Colonic mucosa (tissue), 4 donors: Measurements from ENCODE around the gene WNT9B. TPM values are rescaled to one million over a fixed set of nuclear protein-coding genes. Genes with fewer than 3 reads are reported as not detected.

ENCODE experiments used
- DNase-seq: peaks from one replicate; pipeline ENCODE4 v3.0.0-alpha.2; 2020
- H3K27ac ChIP-seq: fragments of 200-600 bp; one replicate; pipeline ENCODE4 v1.8.0; 2021
- H3K27me3 ChIP-seq: fragments of 200-600 bp; one replicate; pipeline ENCODE4 v1.8.0; 2021
- H3K36me3 ChIP-seq: fragments of 200-600 bp; one replicate; pipeline ENCODE4 v1.8.0; 2021
- H3K4me1 ChIP-seq: fragments of 200-600 bp; one replicate; pipeline ENCODE4 v1.8.0; 2021; ENCODE audit warnings: mild to moderate bottlenecking
- H3K4me3 ChIP-seq: fragments of 200-600 bp; one replicate; pipeline ENCODE4 v1.8.0; 2021
- H3K9ac ChIP-seq, 2 donors: one replicate each; pipeline ENCODE4 v1.7.0; 2013; ENCODE audit warnings: control low read depth in 2 of 2, low read depth in 2 of 2, low read length in 2 of 2
- H3K9me3 ChIP-seq: fragments of 200-600 bp; one replicate; pipeline ENCODE4 v1.8.0; 2021
- CTCF ChIP-seq: fragments of 200-600 bp; IDR thresholded peaks from one replicate; pipeline ENCODE4 v1.8.0; 2022; ENCODE audit warnings: antibody characterized with exemption, mild to moderate bottlenecking
- intact Hi-C: fragments of 100-400 bp; cut with DNase I; formaldehyde crosslinking; loops from one replicate; pipeline ENCODE4 v1.14.1; 2022
- total RNA-seq, 2 donors: library from RNA; stranded (reverse); fragmentation: NEBNext Ultra II Directional in 1 of 2; extraction: Animal tissue kit (Norgen Biotek cat#: 25700) in 1 of 2; gene quantifications; one replicate each; pipeline ENCODE4 v1.2.1, GENCODE V29; 2021
- donor health status: healthy.
- donor health status: DM: no; HTN: no; CAD: no.
- donor health status: DM: no; HTN: no; CAD: no.

Gene WNT9B
- total RNA-seq, 2 donors from 2014 or later = not detected

GRCh38 chr17:46910179-46910927 is 59.0 kb downstream of the WNT9B start:
- intact Hi-C loops = no loop called here

GRCh38 chr17:46911311-46911710 is 59.9 kb downstream of the WNT9B start:
- no peaks in the 10 kb centered on the region for H3K9me3 ChIP-seq
- H3K9ac ChIP-seq = no peak overlapping the region
- no peaks in the 10 kb centered on the region for H3K36me3 ChIP-seq
- no peaks in the 10 kb centered on the region for H3K27me3 ChIP-seq
- TF ChIP-seq CTCF = no peak
- intact Hi-C loops = no loop called here
- no peak overlapping the region for H3K27ac ChIP-seq
- no peaks in the 10 kb centered on the region for H3K4me1 ChIP-seq
- no peak overlapping the region for H3K4me3 ChIP-seq
- DNase-seq = no peak

More at GRCh38 chr17:46910179-46910927, 59.0 kb downstream of the WNT9B start:
- H3K36me3 ChIP-seq = no peaks in the 10 kb centered on the region
- H3K9ac ChIP-seq = no peak overlapping the region
- DNase-seq = no peak
- no peaks in the 10 kb centered on the region for H3K27me3 ChIP-seq
- no peak overlapping the region for H3K4me3 ChIP-seq
- no peaks in the 10 kb centered on the region for H3K4me1 ChIP-seq
- no peak overlapping the region for H3K27ac ChIP-seq
- no peaks in the 10 kb centered on the region for H3K9me3 ChIP-seq
- no peak for TF ChIP-seq CTCF

- H3K36me3 ChIP-seq = no peaks in the 10 kb centered on the region
- no peak for DNase-seq
- no peak overlapping the region for H3K4me3 ChIP-seq
- no peak overlapping the region for H3K9ac ChIP-seq
- H3K4me1 ChIP-seq = no peaks in the 10 kb centered on the region
- no peak for TF ChIP-seq CTCF
- intact Hi-C loops = no loop called here
- H3K27me3 ChIP-seq = no peaks in the 10 kb centered on the region
- H3K9me3 ChIP-seq = no peaks in the 10 kb centered on the region
- no peak overlapping the region for H3K27ac ChIP-seq
These were observed 64.2 kb downstream of the WNT9B start for GRCh38 chr17:46915596-46915995.

- Histone ChIP-seq H3K27ac (no peak overlapping the region), H3K4me1 (no peaks in the 10 kb centered on the region), H3K27me3 (no peaks in the 10 kb centered on the region), H3K36me3 (no peaks in the 10 kb centered on the region), H3K9ac (no peak overlapping the region), H3K9me3 (no peaks in the 10 kb centered on the region), H3K4me3 (no peak overlapping the region)
- DNase-seq = no peak
- TF ChIP-seq CTCF = no peak
- intact Hi-C loops = no loop called here
These were observed 64.8 kb downstream of the WNT9B start for GRCh38 chr17:46916211-46916610.

GRCh38 chr17:46916623-46917022 is 65.2 kb downstream of the WNT9B start:
- no peak for DNase-seq
- Histone ChIP-seq H3K27ac (no peak overlapping the region), H3K27me3 (no peaks in the 10 kb centered on the region), H3K9ac (no peak overlapping the region), H3K4me3 (no peak overlapping the region), H3K4me1 (no peaks in the 10 kb centered on the region), H3K36me3 (no peaks in the 10 kb centered on the region), H3K9me3 (no peaks in the 10 kb centered on the region)
- intact Hi-C loops = no loop called here
- TF ChIP-seq CTCF = no peak
